AG10803 (cell line): Measurements from ENCODE around the gene SLC12A3.

Experiments
- DNase-seq: peaks from one replicate; pipeline ENCODE4 v3.0.0; 2010; ENCODE audit warnings: low read depth
- H3K4me3 ChIP-seq: 2 replicates; pipeline ENCODE4 v1.5.1; 2011; ENCODE audit warnings: mild to moderate bottlenecking, low read length, control low read depth
- CTCF ChIP-seq: conservative IDR thresholded peaks from 2 replicates; pipeline ENCODE4 v1.5.1; 2011; ENCODE audit warnings: mild to moderate bottlenecking, low read length, control low read depth, inconsistent platforms

SLC12A3 gene

GRCh38 chr16:56915336-56916119 is 50.5 kb downstream of the SLC12A3 start:
- TF ChIP-seq CTCF = no peak
- DNase-seq = no peak
- H3K4me3 ChIP-seq = no peak overlapping the region

DNA sequence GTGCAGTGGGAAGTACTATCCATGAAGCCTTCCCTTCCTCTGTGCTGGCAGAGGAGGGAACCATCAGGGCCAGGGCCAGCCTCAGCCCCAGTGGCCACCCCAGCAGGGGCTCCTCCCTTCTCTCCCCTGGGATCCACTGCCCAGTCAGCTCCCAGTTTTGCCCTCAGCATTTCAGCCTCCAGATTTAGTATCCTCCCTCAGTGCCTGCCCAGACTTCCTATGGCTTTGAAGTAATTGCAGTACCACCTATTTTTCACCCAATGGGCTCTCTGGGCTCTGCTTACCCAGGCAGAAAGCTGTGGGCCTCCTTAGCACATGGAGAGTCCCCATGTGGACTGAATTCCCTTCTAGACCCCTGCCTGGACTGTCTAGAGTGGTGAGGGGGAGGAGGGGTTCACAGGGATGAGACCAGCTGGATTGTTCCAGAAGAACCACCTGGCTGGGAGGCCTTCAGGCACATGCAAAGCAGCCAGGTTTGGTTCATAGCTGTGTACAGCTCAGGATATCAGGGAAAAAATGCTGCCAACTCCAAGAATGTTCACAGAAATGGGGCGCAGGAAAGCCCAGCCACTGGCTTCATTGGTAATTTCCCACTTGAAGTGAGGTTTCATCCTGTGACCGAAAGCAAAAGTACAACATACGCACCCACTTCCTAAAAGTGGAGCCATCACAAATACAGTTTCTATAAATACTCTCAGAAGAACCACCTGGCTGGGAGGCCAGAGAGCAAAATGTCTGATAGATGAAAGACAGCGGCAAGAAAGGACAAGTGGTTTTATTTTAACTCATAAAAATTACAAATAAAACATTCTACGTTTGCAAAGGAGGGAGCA is 51.8 kb downstream of the SLC12A3 start:
- no peak overlapping the region for H3K4me3 ChIP-seq
- no peak for TF ChIP-seq CTCF
- DNase-seq = no peak

DNA sequence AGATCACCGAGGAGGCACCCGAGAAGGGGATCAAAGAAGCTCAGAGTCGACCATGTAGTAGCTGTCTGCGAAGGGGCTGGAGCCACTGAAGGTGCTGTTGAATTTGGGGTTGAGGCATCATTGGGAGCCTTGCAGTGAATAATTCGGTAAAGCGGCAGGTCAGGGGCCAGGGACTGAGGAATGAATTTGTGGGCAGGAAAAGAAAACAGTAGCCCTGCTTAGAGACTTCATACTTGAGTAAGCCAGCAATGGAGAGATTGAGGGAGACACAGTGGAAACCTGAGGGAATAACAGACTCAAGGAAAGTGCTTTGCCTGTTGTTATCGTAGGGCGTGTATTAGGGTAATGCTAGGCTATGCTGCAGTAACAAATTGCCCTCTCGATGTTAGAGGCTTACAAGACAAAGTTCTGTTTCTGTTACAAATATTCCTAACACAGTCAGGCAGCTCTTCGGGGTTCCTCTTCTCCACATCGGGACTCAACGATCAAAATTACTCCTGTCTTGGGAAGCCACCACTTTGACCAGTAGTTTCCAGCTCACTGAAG is 53.5 kb downstream of the SLC12A3 start:
- TF ChIP-seq CTCF = no peak
- H3K4me3 ChIP-seq = no peak overlapping the region
- DNase-seq = no peak

DNA sequence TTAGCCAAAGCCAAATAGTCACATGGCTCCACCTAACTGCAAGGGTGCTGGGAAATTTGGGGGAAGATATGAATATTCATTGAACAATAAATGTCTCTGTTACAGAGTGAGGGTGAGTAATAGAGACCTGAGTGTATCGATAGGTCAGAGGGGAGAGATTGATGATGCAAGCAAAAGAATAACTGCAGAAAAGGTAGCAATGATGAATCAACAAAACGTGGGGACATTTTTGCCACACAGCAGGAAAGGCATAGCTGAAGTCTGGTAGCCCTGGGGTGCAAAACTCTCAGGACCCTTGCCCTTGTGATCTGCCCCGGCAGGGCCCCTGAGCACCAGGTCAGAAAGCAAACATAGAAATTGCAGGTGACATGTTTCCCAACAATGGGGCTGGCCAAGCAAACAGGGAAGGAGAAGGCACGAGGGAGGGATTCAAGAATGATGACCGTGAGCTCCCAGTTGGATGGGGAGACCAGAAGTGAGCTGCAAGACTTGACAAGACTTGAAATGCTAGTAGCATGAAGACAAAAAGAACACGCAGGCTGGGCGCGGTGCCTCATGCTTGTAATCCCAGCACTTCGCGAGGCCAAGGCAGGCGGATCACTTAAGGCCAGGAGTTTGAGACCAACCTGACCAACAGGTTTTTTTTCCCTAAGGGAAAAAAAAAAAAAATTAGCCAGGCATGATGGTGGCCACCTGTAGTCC is 54.2 kb downstream of the SLC12A3 start:
- H3K4me3 ChIP-seq = no peak overlapping the region
- no peak for TF ChIP-seq CTCF
- no peak for DNase-seq

GRCh38 chr16:56921571-56921970 is 56.6 kb downstream of the SLC12A3 start:
- no peak for DNase-seq
- no peak for TF ChIP-seq CTCF
- no peak overlapping the region for H3K4me3 ChIP-seq

GRCh38 chr16:56923481-56924091 is 58.6 kb downstream of the SLC12A3 start:
- peak; percentile 74 for DNase-seq
- no peak overlapping the region for H3K4me3 ChIP-seq

More at GRCh38 chr16:56923481-56924091, 58.6 kb downstream of the SLC12A3 start:
- no peak for TF ChIP-seq CTCF
